GM19455 (cell line): ENCODE results near the gene DRAM1.
"Not testable (repeated sequence)": the region's sequence is repeated elsewhere in the genome, so short reads cannot be mapped to it uniquely, and the experiment has no call there.

Experiments used
- ATAC-seq: cut with Tn5 transposase; IDR thresholded peaks from one replicate; pipeline ENCODE4 v1.9.1; 2021; ENCODE audit not compliant: unreplicated experiment

DRAM1 gene

GRCh38 chr12:101901777-101902176 lies 24.4 kb downstream of the DRAM1 start:
- ATAC-seq, result no peak

DNA sequence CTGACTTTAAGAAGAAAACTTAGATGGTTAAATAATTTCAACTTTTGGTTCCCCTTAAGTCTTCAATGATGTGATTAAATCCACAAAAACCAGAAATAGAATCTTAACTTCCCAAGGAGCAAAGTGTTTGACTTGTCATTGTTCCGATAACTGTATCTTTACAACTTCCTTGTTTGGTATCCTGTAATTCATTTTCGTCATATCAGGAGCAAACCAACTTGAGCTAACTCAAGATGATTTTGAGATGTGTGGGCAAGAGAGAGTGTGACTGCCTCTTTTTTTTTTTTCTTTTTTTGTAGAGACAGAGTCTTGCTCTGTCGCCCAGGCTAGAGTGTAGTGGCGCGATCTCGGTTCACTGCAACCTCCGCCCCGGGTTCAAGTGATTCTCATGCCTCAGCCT lies 25.3 kb downstream of the DRAM1 start:
- no peak for ATAC-seq

- no peak for ATAC-seq
Measured at GRCh38 chr12:101906226-101906625, 28.8 kb downstream of the DRAM1 start.

- no peak for ATAC-seq
Measured at GRCh38 chr12:101908395-101908794, 31.0 kb downstream of the DRAM1 start.

DNA sequence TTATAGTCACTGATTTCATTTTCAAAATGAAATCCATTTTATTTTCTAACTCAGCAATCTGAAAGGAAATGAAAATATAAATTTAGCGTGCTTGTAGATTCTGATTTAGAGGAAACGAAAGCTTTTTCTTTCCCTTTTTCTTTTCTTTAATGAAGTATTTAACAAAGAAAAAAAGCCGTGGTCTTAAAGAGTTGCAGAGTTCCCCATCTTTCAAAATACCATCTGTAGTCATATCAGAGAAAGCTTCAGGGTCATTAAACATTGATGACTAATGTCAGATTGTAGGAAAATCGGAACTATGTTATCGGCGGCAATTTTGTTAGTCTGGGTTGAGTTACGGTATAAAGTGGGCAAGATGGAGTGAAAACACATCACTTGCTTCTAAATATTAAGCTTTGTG lies 32.3 kb downstream of the DRAM1 start:
- ATAC-seq, result no peak

GRCh38 chr12:101915841-101916240 lies 38.5 kb downstream of the DRAM1 start:
- no peak for ATAC-seq

GRCh38 chr12:101918805-101919204 lies 41.4 kb downstream of the DRAM1 start:
- not testable (repeated sequence) for ATAC-seq

DNA sequence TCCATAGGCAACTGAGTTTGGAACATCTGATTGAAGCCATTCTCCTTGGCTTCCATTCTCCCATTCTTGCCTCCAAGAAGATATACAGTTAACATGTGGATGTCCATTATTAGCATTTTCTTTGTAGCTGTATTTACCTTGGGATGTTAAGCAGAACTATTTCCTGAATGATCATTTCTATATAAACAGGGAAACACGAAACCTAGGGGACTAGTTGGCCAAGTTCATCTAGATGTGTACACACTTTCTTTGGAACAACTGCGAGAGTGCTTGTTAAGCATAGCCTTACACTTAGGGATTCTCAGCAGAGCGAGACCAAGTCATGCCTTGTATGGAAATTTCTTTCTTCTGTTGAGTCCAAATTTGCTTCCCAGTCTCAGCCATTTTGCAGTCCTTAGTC lies 42.1 kb downstream of the DRAM1 start:
- ATAC-seq, result no peak

DNA sequence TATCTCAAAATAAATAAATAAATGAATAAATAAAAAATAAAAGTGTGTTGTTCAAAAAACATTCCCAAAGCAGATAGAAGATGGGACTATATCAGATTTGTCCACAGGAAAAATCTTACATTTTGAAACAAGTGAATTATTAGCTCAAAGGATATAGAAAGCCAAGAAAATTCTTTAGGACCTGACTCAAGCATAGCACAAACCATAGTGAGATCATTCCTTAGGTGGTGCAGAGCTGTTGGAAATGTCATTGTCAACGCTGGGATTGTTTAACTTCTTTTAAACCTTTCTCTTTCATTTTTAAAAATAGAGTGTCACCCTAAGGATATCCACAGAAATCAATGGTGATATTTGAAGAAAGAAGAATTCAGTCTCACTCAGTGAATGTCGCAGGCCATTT lies 43.5 kb downstream of the DRAM1 start:
- no peak for ATAC-seq

DNA sequence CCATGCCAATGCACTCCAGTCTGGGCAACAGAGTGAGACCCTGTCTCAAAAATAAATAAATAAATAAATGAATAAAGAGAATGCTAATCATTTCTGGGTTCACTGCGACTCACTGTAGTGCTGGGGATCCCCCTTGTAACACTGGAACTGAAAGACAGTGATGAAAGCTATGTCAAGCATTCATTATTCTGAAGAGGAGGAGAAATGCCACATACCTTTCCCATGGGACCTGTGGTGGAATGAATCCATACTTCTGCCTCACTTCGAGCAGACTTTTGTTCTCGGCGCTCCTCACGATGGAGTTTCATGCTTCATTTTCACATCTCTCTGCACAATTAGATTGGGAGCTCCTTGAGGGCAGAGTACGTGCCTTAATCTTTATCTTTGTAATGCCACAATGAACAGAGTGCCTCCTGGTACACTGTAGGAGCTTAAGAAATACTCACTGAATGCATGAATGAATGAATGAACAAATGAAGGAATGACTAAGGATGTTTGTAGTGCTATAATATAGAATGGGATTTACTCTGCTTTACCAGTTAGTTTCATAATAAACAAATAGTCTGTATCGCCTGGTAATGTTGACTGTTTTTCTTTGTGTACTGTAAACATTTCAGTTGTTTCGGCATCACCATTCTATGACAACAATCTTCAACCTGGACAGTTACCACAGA lies 45.8 kb downstream of the DRAM1 start:
- no peak for ATAC-seq

DNA sequence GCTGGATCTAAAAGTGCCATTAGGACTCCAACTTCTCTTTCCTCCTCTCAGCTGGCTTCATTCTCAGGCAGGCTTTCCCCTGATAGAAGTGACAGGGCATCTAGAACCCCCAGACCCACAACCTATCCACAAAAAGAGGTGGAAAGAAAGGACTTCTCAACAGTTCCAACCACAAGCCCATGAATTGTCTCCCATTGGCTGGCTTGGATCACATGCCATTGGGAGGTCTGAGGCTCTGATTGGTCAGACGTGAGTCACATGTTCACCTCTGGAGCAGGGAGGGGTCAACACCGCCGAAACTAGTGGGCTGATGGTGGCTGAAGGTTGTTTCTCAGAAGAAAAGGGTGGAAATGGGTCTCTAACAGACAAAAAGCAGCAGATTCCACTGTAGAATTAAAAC lies 47.2 kb downstream of the DRAM1 start:
- no peak for ATAC-seq

DNA sequence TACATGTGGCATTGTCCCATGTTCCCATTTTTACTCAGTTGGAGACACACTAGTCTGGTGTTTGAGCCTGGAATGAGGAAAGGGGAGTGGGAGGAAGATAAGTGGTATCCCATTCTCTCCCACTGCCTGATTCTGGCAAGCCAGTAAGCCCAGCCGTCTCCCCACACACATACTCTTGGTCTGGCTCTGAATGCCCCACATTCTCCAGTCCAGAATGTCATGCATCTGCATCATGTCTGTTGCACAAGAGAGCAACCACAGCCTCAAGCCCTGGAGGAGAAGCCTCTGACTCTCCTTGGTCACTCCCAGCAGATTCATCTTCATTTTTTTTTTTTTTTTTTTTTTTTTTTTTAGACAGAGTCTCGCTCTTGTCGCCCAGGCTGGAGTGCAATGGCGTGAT lies 48.0 kb downstream of the DRAM1 start:
- no peak for ATAC-seq

DNA sequence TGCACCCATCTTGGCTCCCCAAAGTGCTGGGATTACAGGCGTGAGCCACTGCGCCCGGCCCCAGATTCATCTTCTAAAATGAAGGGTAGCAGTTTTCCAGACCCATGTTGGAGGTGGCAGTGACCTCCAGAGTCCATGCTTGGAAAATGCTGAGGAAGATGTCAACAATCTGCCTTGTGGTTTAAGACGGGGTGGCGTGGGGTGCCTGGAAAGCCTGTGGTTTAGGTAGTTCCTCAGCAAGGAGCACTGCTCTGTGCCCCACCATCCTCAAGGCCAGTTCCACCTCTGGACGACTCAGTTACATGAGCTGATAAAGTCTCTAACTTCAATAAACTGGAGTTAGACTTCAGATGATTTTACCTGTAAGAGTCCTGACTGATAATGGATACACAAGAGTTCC lies 48.6 kb downstream of the DRAM1 start:
- ATAC-seq, result no peak

DNA sequence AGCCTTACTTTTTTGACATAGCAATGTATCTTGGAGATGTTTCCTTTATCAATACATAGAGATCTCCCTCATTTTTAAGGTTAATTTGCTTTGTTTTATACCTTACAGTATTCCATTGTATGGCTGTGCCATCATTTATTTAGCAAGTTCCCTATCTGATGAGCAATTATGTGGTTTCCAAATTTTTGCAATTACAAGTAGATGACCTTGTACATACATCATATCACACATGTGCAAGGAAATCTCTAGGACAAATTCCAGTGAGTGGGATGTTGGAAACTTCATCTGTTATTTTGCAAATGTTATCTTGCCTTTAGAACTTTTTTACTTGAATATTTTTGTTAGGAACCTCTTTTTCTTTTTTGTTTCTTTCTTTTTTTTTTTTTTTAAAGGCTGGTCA lies 49.7 kb downstream of the DRAM1 start:
- ATAC-seq, result no peak

GRCh38 chr12:101927999-101928398 lies 50.6 kb downstream of the DRAM1 start:
- no peak for ATAC-seq

GRCh38 chr12:101928556-101928955 lies 51.2 kb downstream of the DRAM1 start:
- no peak for ATAC-seq

DNA sequence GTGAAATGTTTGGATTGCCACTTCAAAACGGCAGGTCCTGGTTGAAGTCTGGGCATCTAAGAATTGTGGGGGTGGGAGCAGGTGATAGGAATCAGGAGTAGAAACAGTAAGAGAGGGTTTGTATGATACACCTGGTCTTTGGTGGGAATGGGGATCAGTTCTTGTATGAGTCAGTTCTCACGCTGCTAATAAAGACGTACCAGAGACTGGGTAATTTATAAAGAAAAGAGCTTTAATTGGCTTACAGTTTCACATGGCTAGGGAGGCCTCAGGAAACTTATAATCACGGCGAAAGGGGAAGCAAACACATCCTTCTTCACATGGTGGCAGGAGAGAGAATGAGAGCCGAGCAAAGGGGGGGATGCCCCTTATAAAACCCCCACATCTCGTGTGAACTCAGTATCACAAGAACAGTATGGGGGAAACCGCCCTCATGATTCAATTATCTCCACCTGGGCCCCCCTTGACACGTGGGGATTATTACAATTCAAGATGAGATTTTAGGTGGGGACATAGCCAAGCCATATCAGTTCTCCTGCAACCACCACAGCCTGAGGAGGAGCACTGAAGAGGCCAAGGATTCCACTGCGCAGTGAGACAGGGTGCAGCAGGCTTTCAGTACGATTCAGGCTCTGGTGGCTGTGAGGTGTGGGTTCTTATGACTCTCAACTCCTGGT lies 52.1 kb downstream of the DRAM1 start:
- no peak for ATAC-seq

DNA sequence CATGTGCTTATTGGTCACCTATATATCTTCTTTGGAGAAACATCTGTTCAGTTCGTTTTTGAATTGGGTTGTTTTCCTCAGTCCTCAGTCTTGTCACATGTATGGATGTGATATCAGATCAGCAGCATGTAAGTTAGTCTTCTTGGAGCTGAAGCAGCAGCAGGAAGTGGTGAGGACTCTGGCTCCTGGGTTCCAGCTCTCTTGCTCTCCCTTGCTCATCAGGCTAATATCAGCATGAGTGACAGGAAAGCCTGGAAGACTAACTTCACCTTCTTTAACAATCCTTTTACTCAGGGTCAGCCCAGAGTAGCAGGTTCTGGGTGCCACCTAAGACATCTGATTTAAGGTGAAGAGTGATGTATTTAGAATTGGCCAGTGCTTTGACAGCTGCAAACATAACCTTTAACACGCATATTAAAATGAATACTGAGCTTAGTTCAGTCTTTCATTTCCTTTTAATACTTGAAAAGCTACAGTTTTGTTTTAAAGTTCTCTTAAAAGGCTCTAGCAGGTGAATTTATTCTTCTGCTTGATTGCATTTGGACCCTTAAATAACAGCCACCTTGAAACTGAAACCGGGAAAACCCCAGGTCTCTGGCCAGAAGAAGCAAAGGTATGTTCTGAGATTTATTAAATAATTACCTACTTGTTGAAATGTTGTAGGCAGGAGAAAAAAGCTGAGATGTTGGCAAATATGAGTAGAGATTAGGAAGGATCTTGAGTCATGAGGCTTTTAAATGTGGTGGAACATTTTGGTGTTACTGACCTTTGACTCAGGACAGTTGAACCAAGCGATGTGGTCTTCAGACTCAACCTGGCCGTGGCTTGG lies 54.3 kb downstream of the DRAM1 start:
- ATAC-seq, result peak; percentile 45

- ATAC-seq, result no peak
Measured at GRCh38 chr12:101933866-101934514, 56.6 kb downstream of the DRAM1 start.

GRCh38 chr12:101935890-101936746 lies 58.7 kb downstream of the DRAM1 start:
- ATAC-seq, result peak; percentile 74

DNA sequence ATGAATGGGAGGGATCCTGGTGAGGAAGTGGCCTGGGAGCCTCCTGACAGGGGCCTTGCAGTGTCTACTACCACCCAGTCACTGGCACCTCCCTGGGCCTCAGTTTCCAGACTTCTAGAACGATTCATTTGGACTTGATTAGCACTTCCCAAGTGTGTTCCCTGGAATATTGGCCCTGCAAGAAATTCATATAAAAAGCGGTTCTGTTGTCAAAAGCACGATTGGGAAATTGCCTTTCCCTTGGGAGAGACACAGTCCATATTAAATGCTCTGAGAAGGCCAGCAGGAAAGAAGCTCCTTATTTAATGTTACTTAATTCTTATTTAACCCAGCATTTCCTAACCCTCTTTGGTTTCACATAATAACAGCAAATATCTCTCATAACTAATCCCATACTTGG lies 61.9 kb downstream of the DRAM1 start:
- no peak for ATAC-seq
